Lung (tissue), 16 donors: ENCODE measurements around the gene STON1. TPM values are rescaled to one million over a fixed set of nuclear protein-coding genes. Genes with fewer than 3 reads are reported as not detected.

Experiments used
- ATAC-seq: fragments of 200-7000 bp; cut with Tn5 transposase; one replicate; pipeline ENCODE4 v1.9.1; 2020; ENCODE audit warnings: moderate number of reproducible peaks; ENCODE audit not compliant: insufficient read depth, low FRiP score
- DNase-seq, 3 donors: peaks; one replicate each; pipeline ENCODE4 v3.0.0-alpha.2; 2013 to 2017
- H3K27ac ChIP-seq, 2 donors: one replicate each; pipeline ENCODE4 v1.5.1; 2013; ENCODE audit warnings: mild to moderate bottlenecking in 2 of 2, moderate library complexity in 2 of 2, control low read depth in 1 of 2, inconsistent platforms in 1 of 2, low read depth in 1 of 2, low read length in 1 of 2
- H3K27me3 ChIP-seq, 3 donors: one replicate each; pipeline ENCODE4 v1.5.1; 2013; ENCODE audit warnings: low read length in 2 of 3; ENCODE audit not compliant: control insufficient read depth in 3 of 3, insufficient read depth in 3 of 3
- H3K36me3 ChIP-seq, 4 donors: one replicate each; pipeline ENCODE4 v1.5.1; 2013; ENCODE audit warnings: low read length in 4 of 4, mild to moderate bottlenecking in 1 of 4, moderate library complexity in 1 of 4; ENCODE audit not compliant: control insufficient read depth in 4 of 4, insufficient read depth in 4 of 4
- H3K4me1 ChIP-seq, 5 donors: one replicate each; pipeline ENCODE4 v1.5.1; 2013; ENCODE audit warnings: low read length in 5 of 5, mild to moderate bottlenecking in 2 of 5, moderate library complexity in 1 of 5; ENCODE audit not compliant: control insufficient read depth in 5 of 5, insufficient read depth in 5 of 5
- H3K4me3 ChIP-seq: one replicate; pipeline ENCODE4 v1.5.1; 2013; ENCODE audit warnings: mild to moderate bottlenecking, control low read depth, moderate library complexity
- H3K9ac ChIP-seq, 2 donors: one replicate each; pipeline ENCODE4 v1.5.1; 2013; ENCODE audit warnings: low read length in 2 of 2, control low read depth in 1 of 2; ENCODE audit not compliant: insufficient read depth in 1 of 2
- H3K9me3 ChIP-seq, 4 donors: one replicate each; pipeline ENCODE4 v1.5.1; 2013; ENCODE audit warnings: low read length in 3 of 4, mild to moderate bottlenecking in 1 of 4, moderate library complexity in 1 of 4; ENCODE audit not compliant: control insufficient read depth in 4 of 4, insufficient read depth in 3 of 4
- CTCF ChIP-seq: IDR thresholded peaks from 2 replicates; pipeline ENCODE4 v1.5.1; 2012; ENCODE audit warnings: mild to moderate bottlenecking; ENCODE audit errors: control extremely low read depth, extremely low read depth
- WGBS, 2 donors: extraction: QIAGEN DNeasy Blood & Tissue Kit; methylation state at CpG; one replicate each; pipeline ENCODE4 v1.1.7; 2013; 5-methylcytosine and 5-hydroxymethylcytosine counted together
- long read RNA-seq, 5 donors: transcript quantifications; one replicate each; lab custom pipeline, GENCODE V29; 2026
- polyA plus RNA-seq, 2 donors: library from polyadenylated mRNA; stranded (reverse); fragments of 200-250 nt; gene quantifications; one replicate each; pipeline ENCODE4 v1.2.1, GENCODE V29; 2013
- total RNA-seq, 2 donors: library from RNA; depleted of rRNA in 1 of 2; stranded (reverse); fragments of >200 nt in 1 of 2; gene quantifications; one replicate each; pipeline ENCODE4 v1.2.1, GENCODE V29; 2014 to 2021
- donor health status: control.
- donor health status: control.
- donor health status: Bipolar disorder and iron deficiency.
- donor health status: healthy.
- donor health status: DM: yes; HTN: yes; CAD: no.

STON1 gene
- total RNA-seq (10 to 100 TPM; 13.4 to 35.2 TPM), polyA plus RNA-seq (1 to 10 TPM; 3.8 to 7.7 TPM)
- long read RNA-seq, donor 1, full-length matches to known transcripts: 1 of 1 reads
- long read RNA-seq, donor 1, partial matches to known transcripts: 0 of 1 reads
- long read RNA-seq, donor 1, other reads (novel, unspliced or antisense): 0 of 1 reads
- long read RNA-seq, donor 2: 0 reads
- long read RNA-seq, donor 3, full-length matches to known transcripts: 1 of 1 reads
- long read RNA-seq, donor 3, partial matches to known transcripts: 0 of 1 reads
- long read RNA-seq, donor 3, other reads (novel, unspliced or antisense): 0 of 1 reads
- long read RNA-seq, donor 4, full-length matches to known transcripts: 1 of 1 reads
- long read RNA-seq, donor 4, partial matches to known transcripts: 0 of 1 reads
- long read RNA-seq, donor 4, other reads (novel, unspliced or antisense): 0 of 1 reads
- long read RNA-seq, donor 5, full-length matches to known transcripts: 1 of 1 reads
- long read RNA-seq, donor 5, partial matches to known transcripts: 0 of 1 reads
- long read RNA-seq, donor 5, other reads (novel, unspliced or antisense): 0 of 1 reads

GRCh38 chr2:48530033-48530811 is at the start of gene STON1:
Gene STON1, plus strand, starts transcription at chr2:48530154. Its CDS starts 50,480 bp downstream, at chr2:48580634.
- peak within 1 kb of the TSS; percentile 50 to 91 for H3K27ac ChIP-seq
- ATAC-seq (peak; percentile 79), DNase-seq (peak; percentile 75 to 88 (median 76))
- peaks cover 4 to 29% (median 13%) of the 10 kb centered on the region in 5 donors for H3K4me1 ChIP-seq
- H3K36me3 ChIP-seq: peaks cover 0 to 2% (median 0%) of the 10 kb centered on the region in 4 donors
- H3K9ac ChIP-seq: peak within 1 kb of the TSS; percentile 55 to 93
- peak within 1 kb of the TSS; percentile 78 for H3K4me3 ChIP-seq
- no peak for TF ChIP-seq CTCF
- H3K27me3 ChIP-seq: no peaks in the 10 kb centered on the region
- 1% methylated on average over 37 to 59 of the region's 62 CpGs for WGBS, 2 donors
- no peaks in the 10 kb centered on the region for H3K9me3 ChIP-seq

- no peaks in the 10 kb centered on the region for H3K27me3 ChIP-seq
- ATAC-seq: no peak
- no peak for DNase-seq
- no peak overlapping the region for H3K4me3 ChIP-seq
- peak overlapping the region in 1 of 2 donors; percentile 15 for H3K9ac ChIP-seq
- no peaks in the 10 kb centered on the region for H3K9me3 ChIP-seq
- H3K27ac ChIP-seq: no peak overlapping the region
- no peak for TF ChIP-seq CTCF
- 58 to 78% methylated on average over 3 of the region's 3 CpGs for WGBS, 2 donors
- H3K36me3 ChIP-seq: peaks cover 4 to 14% (median 8%) of the 10 kb centered on the region in 4 donors
- peaks cover 0 to 32% (median 25%) of the 10 kb centered on the region in 5 donors for H3K4me1 ChIP-seq
These were observed 49.4 kb upstream of the STON1 start for GRCh38 chr2:48480526-48480925.

GRCh38 chr2:48482313-48482712 is 47.6 kb upstream of the STON1 start:
- Histone ChIP-seq H3K9ac (no peak overlapping the region), H3K27ac (no peak overlapping the region), H3K4me3 (no peak overlapping the region), H3K27me3 (no peaks in the 10 kb centered on the region), H3K9me3 (no peaks in the 10 kb centered on the region), H3K36me3 (peaks cover 7 to 21% (median 12%) of the 10 kb centered on the region in 4 donors), H3K4me1 (peaks cover 0 to 32% (median 25%) of the 10 kb centered on the region in 5 donors)
- 61 to 85% methylated on average over 1 of the region's 1 CpG for WGBS, 2 donors
- DNase-seq (peak in 2 of 3 donors; percentile 97), ATAC-seq (no peak)
- no peak for TF ChIP-seq CTCF
